Measurements from ENCODE around the gene DBX1. TPM values are rescaled to one million over a fixed set of nuclear protein-coding genes. Genes with fewer than 3 reads are reported as not detected.
A peak's percentile ranks its signal among the peaks of the same experiment; 100 is the strongest.
"Not testable (repeated sequence)": the region's sequence is repeated elsewhere in the genome, so short reads cannot be mapped to it uniquely, and the experiment has no call there.

Gene DBX1
- total RNA-seq, 2 experiments from 2014 or later, result not detected

- H3K4me3 Mint-ChIP-seq, result peak overlapping the region; percentile 34
- peaks cover 3% of the 10 kb centered on the region for H3K9me3 Mint-ChIP-seq
- H3K4me1 Mint-ChIP-seq, result peaks cover 22% of the 10 kb centered on the region
- ChIA-PET CTCF (interaction anchor here (3.0 kb wide), 1 partner anchor 25 kb away, joined by 11 read pairs; no protein-coding TSS in a partner anchor), POLR2A (no interaction called here)
- peak; percentile 36 for DNase-seq
- H3K27ac Mint-ChIP-seq, result peak overlapping the region; percentile 21
- H3K36me3 Mint-ChIP-seq (ENCODE audit: low read depth), result peaks cover 15% of the 10 kb centered on the region
- H3K27me3 Mint-ChIP-seq, result peaks cover 68% of the 10 kb centered on the region
These were observed 3.2 kb downstream of the DBX1 start for GRCh38 chr11:20156876-20157613.

- H3K9me3 Mint-ChIP-seq, result peaks cover 3% of the 10 kb centered on the region
- H3K4me3 Mint-ChIP-seq, result peak overlapping the region; percentile 53
- peaks cover 15% of the 10 kb centered on the region for H3K36me3 Mint-ChIP-seq (ENCODE audit: low read depth)
- peaks cover 22% of the 10 kb centered on the region for H3K4me1 Mint-ChIP-seq
- no peak overlapping the region for H3K27ac Mint-ChIP-seq
- H3K27me3 Mint-ChIP-seq, result peaks cover 62% of the 10 kb centered on the region
- DNase-seq, result peak; percentile 47
- POLR2A ChIA-PET, result no interaction called here
- CTCF ChIA-PET, result interaction anchor here (3.0 kb wide), 1 partner anchor 24 kb away, joined by 11 read pairs; no protein-coding TSS in a partner anchor
These were observed 3.9 kb downstream of the DBX1 start for GRCh38 chr11:20156280-20156875.

- Mint-ChIP-seq H3K4me1 (peaks cover 20% of the 10 kb centered on the region), H3K4me3 (peak overlapping the region; percentile 53), H3K9me3 (peaks cover 3% of the 10 kb centered on the region), H3K27ac (no peak overlapping the region), H3K36me3 (ENCODE audit: low read depth) (peaks cover 15% of the 10 kb centered on the region), H3K27me3 (peaks cover 56% of the 10 kb centered on the region)
- CTCF ChIA-PET, result interaction anchor here (0.9 to 3.0 kb wide), 3 partner anchors 23 to 199 kb away, joined by 3 to 11 read pairs (median 7); no protein-coding TSS in a partner anchor
- no peak for DNase-seq
- POLR2A ChIA-PET, result interaction anchor here (0.6 kb wide), 1 partner anchor 21 kb away, joined by 3 read pairs; no protein-coding TSS in a partner anchor
These were observed 4.5 kb downstream of the DBX1 start for GRCh38 chr11:20155683-20156279.

- Mint-ChIP-seq H3K27ac (no peak overlapping the region), H3K9me3 (peaks cover 3% of the 10 kb centered on the region)
These were observed 5.9 kb downstream of the DBX1 start for GRCh38 chr11:20154381-20154780.

GRCh38 chr11:20138707-20139106, 21.6 kb downstream of the DBX1 start:
- CTCF ChIA-PET, result interaction anchor here (4.1 kb wide), 1 partner anchor 11 kb away, joined by 18 read pairs; no protein-coding TSS in a partner anchor
- H3K4me3 Mint-ChIP-seq, result no peak overlapping the region
- no peaks in the 10 kb centered on the region for H3K4me1 Mint-ChIP-seq
- H3K9me3 Mint-ChIP-seq, result no peaks in the 10 kb centered on the region
- no peaks in the 10 kb centered on the region for H3K36me3 Mint-ChIP-seq (ENCODE audit: low read depth)
- H3K27ac Mint-ChIP-seq, result no peak overlapping the region
- POLR2A ChIA-PET, result no interaction called here
- peaks cover 41% of the 10 kb centered on the region for H3K27me3 Mint-ChIP-seq
- DNase-seq, result no peak

More at GRCh38 chr11:20154381-20154780, 5.9 kb downstream of the DBX1 start:
- ChIA-PET CTCF (interaction anchor here (0.6 to 3.0 kb wide), 2 partner anchors 19 to 22 kb away, joined by 3 to 11 read pairs; no protein-coding TSS in a partner anchor), POLR2A (no interaction called here)
- Mint-ChIP-seq H3K36me3 (ENCODE audit: low read depth) (peaks cover 15% of the 10 kb centered on the region), H3K27me3 (peaks cover 46% of the 10 kb centered on the region), H3K4me3 (no peak overlapping the region), H3K4me1 (peaks cover 20% of the 10 kb centered on the region)
- DNase-seq, result no peak

- Mint-ChIP-seq H3K27ac (no peak overlapping the region), H3K36me3 (ENCODE audit: low read depth) (no peaks in the 10 kb centered on the region), H3K27me3 (peaks cover 40% of the 10 kb centered on the region), H3K4me1 (no peaks in the 10 kb centered on the region), H3K4me3 (no peak overlapping the region), H3K9me3 (no peaks in the 10 kb centered on the region)
- POLR2A ChIA-PET, result no interaction called here
- DNase-seq, result no peak
- CTCF ChIA-PET, result interaction anchor here (4.1 kb wide), 1 partner anchor 10 kb away, joined by 18 read pairs; no protein-coding TSS in a partner anchor
These were observed 22.6 kb downstream of the DBX1 start for GRCh38 chr11:20137637-20138036.

- Mint-ChIP-seq H3K4me1 (peaks cover 11% of the 10 kb centered on the region), H3K4me3 (no peak overlapping the region), H3K36me3 (ENCODE audit: low read depth) (no peaks in the 10 kb centered on the region), H3K27me3 (peaks cover 43% of the 10 kb centered on the region), H3K9me3 (no peaks in the 10 kb centered on the region), H3K27ac (no peak overlapping the region)
- ChIA-PET POLR2A (no interaction called here), CTCF (interaction anchor here (0.7 kb wide), 1 partner anchor 19 kb away, joined by 3 read pairs; no protein-coding TSS in a partner anchor)
- DNase-seq, result no peak
These were observed 25.1 kb downstream of the DBX1 start for GRCh38 chr11:20134991-20135736.

- POLR2A ChIA-PET, result no interaction called here
These were observed 27.6 kb downstream of the DBX1 start for GRCh38 chr11:20132667-20133039.

GRCh38 chr11:20131788-20132666, 28.2 kb downstream of the DBX1 start:
- Mint-ChIP-seq H3K36me3 (ENCODE audit: low read depth) (no peaks in the 10 kb centered on the region), H3K27ac (no peak overlapping the region), H3K9me3 (no peaks in the 10 kb centered on the region), H3K4me3 (peak overlapping the region; percentile 26), H3K4me1 (peaks cover 11% of the 10 kb centered on the region), H3K27me3 (peaks cover 27% of the 10 kb centered on the region)
- POLR2A ChIA-PET, result no interaction called here
- CTCF ChIA-PET, result interaction anchor here (0.8 to 3.6 kb wide), 30 partner anchors 9 to 535 kb away, joined by 3 to 17 read pairs (median 4); no protein-coding TSS in a partner anchor
- DNase-seq, result peak; percentile 51

More at GRCh38 chr11:20132667-20133039, 27.6 kb downstream of the DBX1 start:
- H3K4me3 Mint-ChIP-seq, result no peak overlapping the region
- H3K27ac Mint-ChIP-seq, result no peak overlapping the region
- DNase-seq, result no peak
- H3K4me1 Mint-ChIP-seq, result peaks cover 11% of the 10 kb centered on the region
- CTCF ChIA-PET, result interaction anchor here (0.8 to 3.6 kb wide), 28 partner anchors 9 to 535 kb away, joined by 3 to 17 read pairs (median 4); no protein-coding TSS in a partner anchor
- peaks cover 28% of the 10 kb centered on the region for H3K27me3 Mint-ChIP-seq
- H3K36me3 Mint-ChIP-seq (ENCODE audit: low read depth), result no peaks in the 10 kb centered on the region
- no peaks in the 10 kb centered on the region for H3K9me3 Mint-ChIP-seq

- ChIA-PET CTCF (interaction anchor here (1.5 to 6.5 kb wide), 6 partner anchors 11 to 225 kb away, joined by 4 to 114 read pairs (median 6); no protein-coding TSS in a partner anchor), POLR2A (no interaction called here)
- H3K27ac Mint-ChIP-seq, result no peak overlapping the region
- H3K9me3 Mint-ChIP-seq, result no peaks in the 10 kb centered on the region
- H3K4me1 Mint-ChIP-seq, result peaks cover 11% of the 10 kb centered on the region
- peaks cover 27% of the 10 kb centered on the region for H3K27me3 Mint-ChIP-seq
- DNase-seq, result no peak
- no peak overlapping the region for H3K4me3 Mint-ChIP-seq
- H3K36me3 Mint-ChIP-seq (ENCODE audit: low read depth), result no peaks in the 10 kb centered on the region
These were observed 30.6 kb downstream of the DBX1 start for GRCh38 chr11:20129665-20130064.

- DNase-seq; H3K4me3 Mint-ChIP-seq; POLR2A ChIA-PET; H3K9me3 Mint-ChIP-seq; H3K36me3 Mint-ChIP-seq (ENCODE audit: low read depth); H3K27ac Mint-ChIP-seq: not testable (repeated sequence)
- peaks cover 11% of the 10 kb centered on the region for H3K4me1 Mint-ChIP-seq
- H3K27me3 Mint-ChIP-seq, result peaks cover 18% of the 10 kb centered on the region
- CTCF ChIA-PET, result interaction anchor here (0.7 to 6.5 kb wide), 38 partner anchors 10 to 499 kb away, joined by 3 to 114 read pairs (median 4); no protein-coding TSS in a partner anchor
These were observed 31.8 kb downstream of the DBX1 start for GRCh38 chr11:20128528-20128825.
